Liver (tissue), 9 donors: ENCODE measurements around the gene SEPTIN3. TPM values are rescaled to one million over a fixed set of nuclear protein-coding genes. Genes with fewer than 3 reads are reported as not detected.

Source experiments
- DNase-seq: peaks from one replicate; pipeline ENCODE4 v3.0.0-alpha.2; 2017; ENCODE audit warnings: low spot score
- H3K27ac ChIP-seq, 2 donors: one replicate each; pipeline ENCODE4 v1.7.0; 2013; ENCODE audit warnings: inconsistent platforms in 2 of 2, low read length in 2 of 2, control low read depth in 1 of 2, low read depth in 1 of 2, mild to moderate bottlenecking in 1 of 2
- H3K27me3 ChIP-seq, 4 donors: one replicate each; pipeline versions ENCODE4 v1.6.1 to v1.7.0; 2013; ENCODE audit warnings: low read length in 3 of 4, inconsistent platforms in 1 of 4, mild to moderate bottlenecking in 1 of 4, moderate library complexity in 1 of 4; ENCODE audit not compliant: control insufficient read depth in 4 of 4, insufficient read depth in 4 of 4
- H3K36me3 ChIP-seq, 4 donors: one replicate each; pipeline versions ENCODE4 v1.6.1 to v1.7.0; 2013; ENCODE audit warnings: low read length in 3 of 4, mild to moderate bottlenecking in 3 of 4, low read depth in 1 of 4, moderate library complexity in 1 of 4; ENCODE audit not compliant: control insufficient read depth in 4 of 4, insufficient read depth in 3 of 4
- H3K4me1 ChIP-seq, 4 donors: one replicate each; pipeline versions ENCODE4 v1.6.1 to v1.7.0; 2013; ENCODE audit warnings: low read length in 3 of 4, mild to moderate bottlenecking in 3 of 4, moderate library complexity in 1 of 4; ENCODE audit not compliant: control insufficient read depth in 4 of 4, insufficient read depth in 4 of 4
- H3K4me3 ChIP-seq, 3 donors: one replicate each; pipeline versions ENCODE4 v1.6.1 to v1.7.0; 2013; ENCODE audit warnings: low read length in 3 of 3, control low read depth in 1 of 3, low read depth in 1 of 3, mild to moderate bottlenecking in 1 of 3
- H3K9ac ChIP-seq, 2 donors: one replicate each; pipeline ENCODE4 v1.7.0; 2013; ENCODE audit warnings: low read length in 2 of 2, mild to moderate bottlenecking in 2 of 2, moderate library complexity in 2 of 2, control low read depth in 1 of 2, low read depth in 1 of 2
- H3K9me3 ChIP-seq, 4 donors: one replicate each; pipeline versions ENCODE4 v1.6.1 to v1.7.0; 2013; ENCODE audit warnings: low read length in 3 of 4; ENCODE audit not compliant: control insufficient read depth in 4 of 4
- ATF3 ChIP-seq: IDR thresholded peaks from 2 replicates; pipeline ENCODE4 v1.6.1; 2016; ENCODE audit warnings: antibody characterized with exemption
- CTCF ChIP-seq: fragments of 150-350 bp; IDR thresholded peaks from 2 replicates; pipeline ENCODE4 v1.5.1; 2017; ENCODE audit warnings: improper control_type of control experiment, low read depth, low read length; ENCODE audit not compliant: missing input control
- EGR1 ChIP-seq, 2 donors: IDR thresholded peaks; 2 replicates each; pipeline ENCODE4 v1.6.1; 2016 to 2018; ENCODE audit warnings: antibody characterized with exemption in 2 of 2, low read depth in 2 of 2
- FOXA1 ChIP-seq: IDR thresholded peaks from 2 replicates; pipeline ENCODE4 v1.6.1; 2016; ENCODE audit warnings: antibody characterized with exemption
- FOXA2 ChIP-seq: IDR thresholded peaks from 2 replicates; pipeline ENCODE4 v1.6.1; 2016; ENCODE audit warnings: antibody characterized with exemption
- GABPA ChIP-seq, 2 donors: IDR thresholded peaks in 1 of 2; conservative IDR thresholded peaks in 1 of 2; 2 replicates each; pipeline ENCODE4 v1.6.1; 2016; ENCODE audit warnings: antibody characterized with exemption in 2 of 2, mild to moderate bottlenecking in 1 of 2, moderate library complexity in 1 of 2
- HNF4A ChIP-seq, 2 donors: conservative IDR thresholded peaks; 2 replicates each; pipeline ENCODE4 v1.6.1; 2016; ENCODE audit warnings: antibody characterized with exemption in 2 of 2, mild to moderate bottlenecking in 2 of 2
- HNF4G ChIP-seq: IDR thresholded peaks from 2 replicates; pipeline ENCODE4 v1.6.1; 2016; ENCODE audit warnings: antibody characterized with exemption
- JUND ChIP-seq, 2 donors: IDR thresholded peaks; 2 replicates each; pipeline ENCODE4 v1.6.1; 2016; ENCODE audit warnings: antibody characterized with exemption in 2 of 2
- MAX ChIP-seq: IDR thresholded peaks from 2 replicates; pipeline ENCODE4 v1.6.1; 2016; ENCODE audit warnings: antibody characterized with exemption
- NR2F2 ChIP-seq: IDR thresholded peaks from 2 replicates; pipeline ENCODE4 v1.6.1; 2016; ENCODE audit warnings: antibody characterized with exemption
- RAD21 ChIP-seq, 2 donors: IDR thresholded peaks; 2 replicates each; pipeline ENCODE4 v1.6.1; 2016; ENCODE audit warnings: antibody characterized with exemption in 2 of 2, mild to moderate bottlenecking in 2 of 2
- REST ChIP-seq: IDR thresholded peaks from 2 replicates; pipeline ENCODE4 v1.6.1; 2016; ENCODE audit warnings: antibody characterized with exemption, mild to moderate bottlenecking
- RXRA ChIP-seq, 2 donors: IDR thresholded peaks; 2 replicates each; pipeline ENCODE4 v1.6.1; 2017 to 2018; ENCODE audit warnings: antibody characterized with exemption in 2 of 2, mild to moderate bottlenecking in 1 of 2
- TAF1 ChIP-seq: conservative IDR thresholded peaks from 2 replicates; pipeline ENCODE4 v1.6.1; 2016; ENCODE audit warnings: antibody characterized with exemption, mild to moderate bottlenecking
- YY1 ChIP-seq: IDR thresholded peaks from 2 replicates; pipeline ENCODE4 v1.6.1; 2016; ENCODE audit warnings: antibody characterized with exemption, mild to moderate bottlenecking
- ZBTB33 ChIP-seq: IDR thresholded peaks from 2 replicates; pipeline ENCODE4 v1.6.1; 2016; ENCODE audit warnings: antibody characterized with exemption
- WGBS: extraction: QIAGEN DNeasy Blood & Tissue Kit; methylation state at CpG from one replicate; pipeline ENCODE4 v1.1.7; 2013; 5-methylcytosine and 5-hydroxymethylcytosine counted together
- polyA plus RNA-seq, 2 donors: library from polyadenylated mRNA; stranded (reverse) in 1 of 2; unstranded in 1 of 2; fragments of 200-250 nt in 1 of 2; fragments of >200 nt in 1 of 2; fragmentation: Nextera tagmentation in 1 of 2; extraction: Ambion mirVana in 1 of 2; gene quantifications; one replicate each; pipeline versions ENCODE4 v1.2.1 to v1.2.3, GENCODE V29; 2013 to 2015
- total RNA-seq, 2 donors: library from RNA; depleted of rRNA; stranded (reverse); fragments of >200 nt; gene quantifications; one replicate each; pipeline ENCODE4 v1.2.3, GENCODE V29; 2014
- donor health status: healthy.
- donor health status: healthy.
- donor health status: healthy.
- donor health status: healthy.
- donor health status: healthy.

SEPTIN3 gene
- total and polyA plus RNA-seq, 4 donors, result under 0.01 to 0.07 (median 0.04) TPM; not detected in 1

- TF ChIP-seq JUND (IDR thresholded peaks at IDR 0.05) (no peak), FOXA1 (no peak), FOXA2 (no peak), RXRA (IDR thresholded peaks at IDR 0.05) (no peak), EGR1 (IDR thresholded peaks at IDR 0.05; ENCODE audit: low read depth in 2 of 2) (no peak)
These were observed 21.9 kb downstream of the SEPTIN3 start (continued) for GRCh38 chr22:41991111-41991510.

- DNase-seq, result no peak
- H3K9ac ChIP-seq, result no peak overlapping the region
These were observed 23.3 kb downstream of the SEPTIN3 start for GRCh38 chr22:41992496-41992895.

GRCh38 chr22:41995211-41995610, 26.0 kb downstream of the SEPTIN3 start:
- Histone ChIP-seq H3K4me1 (peaks cover 3 to 9% (median 7%) of the 10 kb centered on the region in 4 donors), H3K27me3 (no peaks in the 10 kb centered on the region), H3K36me3 (no peaks in the 10 kb centered on the region), H3K9me3 (no peaks in the 10 kb centered on the region), H3K27ac (no peak overlapping the region), H3K4me3 (no peak overlapping the region), H3K9ac (no peak overlapping the region)
- TF ChIP-seq HNF4G (no peak), MAX (no peak), REST (no peak), HNF4A (conservative IDR thresholded peaks at IDR 0.05) (no peak), CTCF (no peak), FOXA2 (no peak), GABPA (IDR thresholded peaks at IDR 0.05 in 1 of 2, conservative IDR thresholded peaks at IDR 0.05 in 1 of 2) (no peak), JUND (IDR thresholded peaks at IDR 0.05) (no peak), NR2F2 (no peak), ATF3 (no peak), FOXA1 (no peak), EGR1 (IDR thresholded peaks at IDR 0.05; ENCODE audit: low read depth in 2 of 2) (no peak), TAF1 (no peak), RXRA (IDR thresholded peaks at IDR 0.05) (no peak), ZBTB33 (no peak)
- no peak for DNase-seq
- WGBS, result 77% methylated on average over 3 of the region's 3 CpGs

More at GRCh38 chr22:41992496-41992895, 23.3 kb downstream of the SEPTIN3 start:
- 94% methylated on average over 5 of the region's 5 CpGs for WGBS
- Histone ChIP-seq H3K9me3 (no peaks in the 10 kb centered on the region), H3K4me1 (no peaks in the 10 kb centered on the region), H3K36me3 (no peaks in the 10 kb centered on the region), H3K4me3 (no peak overlapping the region), H3K27me3 (no peaks in the 10 kb centered on the region), H3K27ac (no peak overlapping the region)
- no peak for TF ChIP-seq MAX
- no peak for TF ChIP-seq RXRA (IDR thresholded peaks at IDR 0.05)
- TF ChIP-seq YY1, result no peak
- no peak for TF ChIP-seq HNF4A (conservative IDR thresholded peaks at IDR 0.05)
- no peak for TF ChIP-seq RAD21 (IDR thresholded peaks at IDR 0.05)
- no peak for TF ChIP-seq TAF1
- no peak for TF ChIP-seq EGR1 (IDR thresholded peaks at IDR 0.05; ENCODE audit: low read depth in 2 of 2)
- TF ChIP-seq JUND (IDR thresholded peaks at IDR 0.05), result no peak
- no peak for TF ChIP-seq FOXA2
- TF ChIP-seq GABPA (IDR thresholded peaks at IDR 0.05 in 1 of 2, conservative IDR thresholded peaks at IDR 0.05 in 1 of 2), result no peak
- no peak for TF ChIP-seq NR2F2
- no peak for TF ChIP-seq HNF4G
- no peak for TF ChIP-seq ATF3
